Measurements from ENCODE around the gene MPZL3.

The MPZL3 gene

DNA sequence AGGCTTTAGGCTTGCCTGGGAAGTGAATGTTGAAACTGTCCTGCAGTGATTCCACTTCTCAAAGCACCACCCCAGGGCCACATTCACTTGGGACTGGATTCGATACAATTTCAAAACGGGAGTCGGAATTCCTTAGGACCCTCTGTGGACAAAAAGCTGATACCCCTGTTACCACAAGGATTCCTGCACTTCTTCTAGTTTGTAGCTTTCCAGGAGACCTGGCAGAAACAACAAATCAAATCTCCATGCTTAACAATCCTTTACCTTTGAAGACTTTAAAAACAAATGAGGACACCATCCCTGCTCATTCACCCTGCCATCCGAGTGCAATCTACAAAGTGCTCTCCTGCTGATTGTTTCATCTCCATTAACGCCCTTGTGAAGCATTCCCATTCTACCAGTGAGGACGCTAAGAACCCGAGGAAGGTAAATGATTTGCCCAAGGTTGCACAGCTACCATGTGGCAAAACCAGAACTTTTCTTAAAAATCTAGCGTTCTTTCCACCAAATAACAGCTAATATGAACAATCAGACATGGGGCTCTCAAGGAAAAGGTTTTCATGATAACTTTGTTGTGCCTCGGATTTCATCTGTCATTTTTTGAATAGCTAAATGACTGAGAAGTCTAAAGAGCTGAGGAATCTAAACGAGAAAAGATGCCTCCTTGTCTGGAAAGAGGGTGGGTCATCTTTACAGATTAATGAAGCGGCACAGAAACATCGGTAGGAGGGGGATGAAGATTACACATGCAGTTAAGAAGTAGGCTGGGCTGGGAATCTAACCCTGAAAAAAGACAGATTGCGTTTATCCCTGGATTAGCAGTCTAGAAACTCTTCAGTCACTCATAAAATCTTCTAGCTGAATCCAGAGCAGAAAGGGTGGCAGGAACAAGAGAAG lies 12.7 kb upstream of the MPZL3 start:
- no peak for DNase-seq (ENCODE audit: low read depth in 3 of 3)

DNA sequence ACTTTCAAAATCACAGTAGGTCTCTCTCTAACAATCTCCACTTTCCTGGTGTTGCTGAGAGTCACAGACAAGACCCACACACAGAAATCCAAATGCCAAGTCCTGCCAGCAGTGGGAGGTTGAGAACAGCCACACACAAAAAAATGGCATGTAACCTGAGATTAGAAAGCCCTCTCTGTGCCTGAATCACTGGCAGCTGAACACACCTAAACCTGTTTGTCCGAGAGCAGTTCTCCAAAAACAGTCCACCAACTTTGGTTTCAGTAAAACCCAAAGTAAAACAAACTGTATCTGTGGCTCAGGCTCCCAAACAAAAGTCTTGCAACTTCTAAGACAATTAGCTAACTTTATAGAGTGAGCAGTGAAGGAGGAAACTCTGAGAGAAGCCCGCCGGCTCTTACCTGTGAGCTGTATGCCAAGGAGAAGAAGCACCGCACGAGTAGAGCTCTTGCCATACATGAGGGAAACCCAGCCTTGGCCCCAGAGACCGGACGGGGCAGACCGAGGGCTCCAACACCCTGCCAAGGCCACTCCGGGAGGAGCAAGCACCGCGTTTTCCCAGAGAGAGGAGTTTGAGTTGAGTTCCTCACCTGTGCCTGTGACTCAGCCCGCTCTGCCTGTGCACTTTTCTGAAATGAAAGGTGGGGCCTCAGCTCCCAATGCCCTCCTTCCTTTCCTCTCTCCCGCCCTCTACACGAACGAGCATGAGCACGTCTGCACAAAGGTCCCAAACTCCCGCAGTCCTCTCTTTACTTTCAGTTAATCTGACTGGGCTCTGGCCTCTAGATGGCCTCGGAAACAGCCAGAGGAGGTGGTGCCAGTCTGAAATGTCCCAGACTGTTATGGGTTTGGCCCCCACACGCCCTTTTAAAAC lies 11.8 kb upstream of the MPZL3 start, which contains the start of gene MPZL2:
Gene MPZL2, minus strand, starts transcription at position 603 of the 874 bp plus-strand sequence. Its CDS starts 144 bp downstream, at position 459.
- DNase-seq (ENCODE audit: low read depth in 3 of 3): no peak

DNA sequence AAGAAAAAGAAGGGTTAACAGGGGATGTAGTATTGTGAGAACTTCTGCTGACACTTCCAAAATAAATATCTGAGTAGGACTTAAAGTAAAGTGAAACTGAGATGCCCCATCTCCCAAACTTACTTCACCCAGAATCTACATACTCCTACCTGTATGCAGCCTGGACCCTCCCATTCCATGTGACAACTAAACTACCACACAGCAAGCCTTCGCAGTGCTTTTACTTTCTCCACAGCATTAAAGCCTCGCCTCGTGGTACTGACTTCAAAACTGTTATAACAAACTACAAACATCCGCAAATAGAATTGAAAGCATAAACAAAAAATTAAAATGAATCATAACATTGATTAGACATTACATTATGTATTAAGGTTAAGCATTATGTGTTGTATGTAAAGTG lies 10.9 kb upstream of the MPZL3 start:
- no peak for DNase-seq (ENCODE audit: low read depth in 3 of 3)

DNA sequence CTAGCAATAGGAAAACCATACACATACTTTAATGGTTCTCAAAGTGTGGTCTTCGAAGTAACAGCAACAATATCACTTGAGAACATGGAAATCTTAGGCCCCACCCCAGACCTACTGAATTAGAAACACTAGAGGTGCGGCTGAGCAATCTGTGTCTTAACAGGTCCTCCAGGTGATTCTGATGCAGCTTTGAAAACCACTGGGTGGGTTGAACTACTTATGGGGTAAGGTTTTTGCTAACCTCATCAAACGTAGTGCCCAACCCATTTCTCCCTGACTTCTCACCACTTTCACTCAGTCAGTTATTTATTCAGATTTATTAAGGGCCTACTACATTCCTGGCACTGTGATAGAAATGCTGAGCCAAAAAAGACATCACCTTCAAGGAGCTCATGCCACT lies 8.2 kb upstream of the MPZL3 start:
- no peak for DNase-seq (ENCODE audit: low read depth in 3 of 3)

DNA sequence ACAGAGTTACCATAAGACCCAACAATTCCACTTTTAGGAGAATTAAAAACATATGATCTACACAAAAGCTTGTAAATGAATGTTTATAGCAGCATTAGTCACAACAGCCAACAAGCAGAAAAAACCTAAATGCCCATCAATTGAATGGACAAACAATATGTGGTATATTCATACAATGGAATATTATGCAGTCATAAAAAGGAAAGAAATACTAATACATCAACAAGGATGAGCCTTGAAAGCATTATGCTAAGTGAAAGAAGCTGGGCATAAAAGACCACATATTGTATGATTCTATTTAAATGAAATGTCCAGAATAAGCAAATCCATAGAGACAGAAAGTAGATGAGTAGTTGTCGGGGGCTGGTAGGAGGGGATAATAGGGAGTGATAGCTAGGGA lies 7.0 kb upstream of the MPZL3 start:
- no peak for DNase-seq (ENCODE audit: low read depth in 3 of 3)

DNA sequence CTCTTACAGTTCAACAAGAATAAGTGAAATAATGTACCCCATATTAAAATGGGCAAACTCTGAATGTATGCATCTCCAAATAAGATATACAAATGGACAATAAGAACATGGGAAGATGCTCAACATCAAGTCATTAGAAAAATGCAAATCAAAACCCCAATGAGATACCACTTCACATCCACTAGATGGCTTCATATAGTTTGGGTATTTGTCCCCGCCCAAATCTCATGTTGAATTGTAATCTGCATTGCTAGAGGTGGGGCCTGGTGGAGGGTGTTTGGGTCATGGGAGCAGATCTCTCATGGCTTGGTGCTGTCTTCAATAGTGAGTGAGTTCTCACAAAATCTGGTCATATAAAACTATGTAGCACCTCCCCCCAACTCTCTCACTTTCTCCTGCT lies 6.2 kb upstream of the MPZL3 start:
- no peak for DNase-seq (ENCODE audit: low read depth in 3 of 3)

DNA sequence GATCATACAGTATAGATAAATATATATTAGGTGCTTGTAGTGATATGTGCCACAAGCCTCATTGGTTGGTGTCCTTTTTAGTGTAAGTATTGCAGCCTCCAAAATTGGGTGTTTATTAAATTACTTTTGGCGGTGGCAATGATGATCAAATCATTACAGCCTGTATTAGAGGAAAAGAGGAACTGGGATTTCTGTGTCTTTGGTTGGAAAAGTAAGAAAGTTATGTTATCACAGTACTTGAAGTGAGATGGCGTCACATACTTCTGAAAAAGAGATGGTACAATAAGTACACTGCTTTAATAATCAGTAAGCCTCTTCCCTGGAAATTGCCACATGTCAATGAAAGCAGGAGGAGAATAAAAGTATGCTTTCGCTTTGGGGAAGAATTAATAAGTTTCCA lies 523 bp upstream of the MPZL3 start:
- no peak for DNase-seq (ENCODE audit: low read depth in 3 of 3)

DNA sequence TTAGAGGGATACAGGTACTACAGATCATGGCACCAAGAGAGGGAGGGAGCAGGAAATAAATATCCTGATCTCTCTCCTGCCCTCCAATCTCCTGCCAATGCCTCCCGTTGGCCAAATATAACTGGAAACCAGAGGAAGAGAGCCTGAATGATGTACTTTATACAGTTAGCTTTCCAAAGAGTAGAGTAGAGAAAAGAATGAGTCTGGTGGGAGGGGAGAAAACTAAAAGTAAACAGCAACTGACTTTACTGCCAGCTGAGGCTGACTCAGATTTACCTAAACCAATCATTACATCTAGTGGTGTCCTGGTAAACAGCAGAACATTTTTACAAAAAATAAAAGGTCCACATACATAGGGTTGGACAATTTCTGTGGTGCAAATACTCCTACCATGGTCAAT lies 5.1 kb downstream of the MPZL3 start:
- DNase-seq (ENCODE audit: low read depth in 3 of 3): no peak

DNA sequence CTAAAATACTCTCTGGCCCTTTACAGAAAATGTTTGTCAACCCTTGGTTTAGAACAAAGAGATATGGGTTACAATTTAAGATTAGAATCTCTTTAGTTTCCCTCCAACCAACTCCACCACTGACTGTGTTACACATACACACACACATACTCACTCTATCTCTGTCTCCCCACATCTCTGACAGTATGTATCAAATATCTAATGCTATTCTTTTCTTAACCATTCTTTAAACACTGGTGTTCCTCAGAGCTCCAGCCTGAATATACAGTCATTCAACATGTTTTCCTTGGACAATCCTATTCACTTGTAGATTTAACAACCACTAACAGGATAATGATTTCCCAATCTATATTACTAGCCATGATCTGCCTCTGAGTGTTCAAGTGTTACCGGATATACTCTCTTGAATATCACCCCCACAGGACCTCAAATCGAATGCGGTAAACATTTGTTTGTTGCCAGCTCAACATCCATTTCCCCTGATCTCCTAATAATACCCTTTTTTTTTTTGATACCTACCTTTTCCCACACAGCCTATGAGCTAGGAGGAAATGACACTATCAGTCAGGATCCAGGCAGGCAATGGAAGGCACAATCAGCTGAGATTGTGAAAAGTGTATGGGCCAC lies 6.1 kb downstream of the MPZL3 start:
- no peak for DNase-seq (ENCODE audit: low read depth in 3 of 3)

DNA sequence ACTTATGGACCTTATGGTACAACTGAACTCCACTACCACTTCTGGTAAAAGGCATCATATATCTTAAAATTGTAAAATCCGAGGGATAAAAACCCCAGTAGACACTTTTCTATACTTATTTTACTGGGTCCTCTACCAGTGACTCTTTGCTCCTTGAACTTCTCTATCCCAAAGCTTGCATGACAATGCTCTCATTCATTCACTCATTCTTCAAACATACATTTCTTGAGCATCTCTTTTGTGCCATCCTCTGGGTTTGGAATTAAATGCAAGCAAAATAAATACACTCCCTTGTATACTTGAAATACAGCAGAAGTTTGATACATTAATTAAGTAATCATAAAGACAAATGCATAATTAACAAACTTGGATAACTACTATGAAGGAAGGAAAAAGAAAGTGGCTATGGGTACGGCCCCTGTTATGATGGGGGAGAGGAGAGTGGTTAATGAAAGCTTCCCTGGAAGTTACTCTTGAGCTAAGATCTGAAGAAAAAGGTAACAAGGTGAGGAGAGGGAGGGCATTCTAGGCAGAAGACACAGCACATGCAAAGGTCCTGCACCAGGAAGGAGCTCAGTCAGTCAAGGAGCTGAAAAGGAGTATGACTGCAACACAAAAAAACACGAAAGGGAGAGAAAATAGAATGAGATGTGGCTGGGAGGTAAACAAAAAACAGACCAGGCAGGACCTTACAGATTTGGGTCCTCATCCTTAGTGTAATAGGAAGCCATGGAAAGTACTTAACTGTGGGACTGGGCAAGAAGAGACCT lies 8.0 kb downstream of the MPZL3 start:
- DNase-seq (ENCODE audit: low read depth in 3 of 3): no peak

DNA sequence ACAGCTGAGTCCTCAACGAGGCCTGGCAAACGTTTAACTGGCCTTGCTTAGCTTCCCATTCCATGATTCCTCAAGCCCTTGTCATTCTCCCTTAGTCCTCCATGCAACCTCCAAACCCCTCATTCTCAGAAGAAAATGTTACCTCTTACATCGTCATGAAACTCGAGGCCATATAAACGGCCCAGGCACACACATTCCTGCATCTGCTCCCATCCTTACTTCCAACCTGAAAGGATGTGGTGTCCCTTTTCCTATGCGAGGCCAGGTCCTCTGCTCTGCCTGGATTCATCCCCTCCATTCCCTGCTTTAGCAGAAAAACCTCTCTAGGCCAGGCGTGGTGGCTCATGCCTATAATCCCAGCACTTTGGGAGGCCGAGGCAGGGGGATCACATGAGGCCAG lies 9.0 kb downstream of the MPZL3 start:
- DNase-seq (ENCODE audit: low read depth in 3 of 3): no peak

DNA sequence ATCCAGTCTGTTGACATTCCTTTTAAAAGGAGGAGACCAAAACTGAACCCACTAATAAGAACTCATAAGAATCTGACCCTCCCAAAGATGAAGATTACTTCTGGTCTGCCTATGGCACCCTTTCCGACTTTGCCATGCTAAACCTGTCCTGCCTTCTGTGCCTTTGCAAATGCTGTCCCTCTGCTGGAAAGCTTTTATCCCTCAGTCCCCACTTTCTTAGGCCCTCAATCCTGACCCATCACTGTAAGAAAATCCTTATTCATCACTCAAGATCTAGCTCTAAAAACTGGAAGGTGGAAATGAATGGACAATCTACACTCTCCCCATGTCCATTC lies 10.4 kb downstream of the MPZL3 start:
- no peak for DNase-seq (ENCODE audit: low read depth in 3 of 3)

DNA sequence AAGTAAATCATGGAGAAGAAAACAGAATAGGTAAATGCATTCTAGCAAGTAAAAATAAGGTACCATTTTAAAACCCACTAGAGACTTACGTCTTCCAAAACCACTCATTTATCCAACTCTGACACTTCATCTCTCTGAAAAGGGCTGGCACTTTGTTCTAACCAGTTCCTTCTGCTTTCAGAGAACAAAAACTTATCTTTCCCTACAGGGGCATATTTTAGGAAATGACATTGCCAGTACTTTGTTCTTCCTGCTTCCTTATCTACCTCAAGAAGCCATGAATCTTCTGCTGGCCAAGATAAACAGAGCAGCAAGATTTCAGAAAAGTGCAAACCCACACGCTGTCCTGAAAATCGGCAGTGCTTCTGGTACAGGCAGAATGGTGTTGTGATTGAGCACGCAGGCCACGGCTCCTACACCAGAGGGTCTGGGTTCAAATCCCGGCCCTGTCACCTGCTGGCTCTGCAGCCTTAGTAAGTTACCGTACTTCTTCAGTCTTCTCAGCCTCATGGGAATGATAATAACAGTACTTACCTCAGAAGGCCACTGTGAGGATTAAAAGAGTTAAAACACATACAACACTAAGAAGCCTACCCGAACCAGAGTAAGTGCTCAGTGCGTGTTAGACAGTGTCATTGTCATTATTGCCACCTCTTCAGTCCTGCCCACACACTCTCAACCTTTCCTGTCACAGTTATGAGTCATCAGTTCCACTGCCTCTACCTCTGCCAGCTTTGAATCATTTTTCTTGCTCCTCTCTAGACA lies 11.0 kb downstream of the MPZL3 start:
- DNase-seq (ENCODE audit: low read depth in 3 of 3): peak in 2 of 3 experiments; percentile 48 to 56

DNA sequence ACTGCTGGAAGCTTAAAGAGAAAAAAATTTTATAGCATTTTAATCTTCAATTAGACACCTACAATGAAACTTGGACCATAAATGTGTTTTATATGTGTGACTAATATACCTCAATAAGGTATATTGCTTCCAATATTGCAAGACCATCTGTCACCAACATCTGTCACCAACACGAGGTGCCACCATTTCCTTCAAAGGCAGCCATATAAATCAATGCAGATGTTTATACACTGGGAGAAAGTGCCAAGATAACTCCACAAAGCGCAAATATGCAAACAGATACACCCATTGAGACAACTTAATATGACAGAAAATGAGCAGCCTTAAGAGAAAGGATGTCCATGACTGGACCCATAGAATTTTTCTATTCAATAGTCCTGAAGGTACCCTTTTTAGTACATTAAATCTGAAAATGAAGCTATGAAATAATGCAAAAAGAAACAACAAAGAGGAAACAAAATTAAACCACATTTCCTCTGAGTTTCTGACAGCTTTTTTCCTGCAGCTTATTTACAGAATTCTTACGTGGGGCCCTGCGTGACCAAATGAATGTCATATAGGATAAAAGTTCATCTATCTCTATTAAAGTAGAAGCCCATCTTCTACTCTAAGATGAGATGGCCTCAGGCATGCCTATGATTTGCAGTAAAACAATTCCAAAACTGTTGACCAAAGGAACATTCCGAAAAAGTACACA lies 12.5 kb downstream of the MPZL3 start:
- no peak for DNase-seq (ENCODE audit: low read depth in 3 of 3)

DNA sequence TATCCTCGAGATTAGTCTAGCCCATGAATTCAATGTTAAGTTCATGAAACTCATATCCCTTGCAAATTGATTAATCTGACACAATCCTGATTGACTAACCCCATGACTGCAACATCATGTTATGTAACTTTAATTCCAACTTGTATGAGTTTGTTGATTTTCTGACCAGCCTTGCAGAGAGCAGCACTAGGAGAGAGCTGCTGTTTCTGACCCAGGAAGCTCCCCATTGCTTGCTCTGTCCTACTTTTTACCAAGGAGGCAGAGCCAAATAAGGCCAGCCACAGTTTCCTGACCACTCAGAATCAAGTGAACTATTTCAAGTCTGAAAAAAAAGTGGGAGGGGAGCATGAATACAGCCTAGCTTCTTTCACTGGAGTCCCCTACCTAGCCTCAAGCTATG lies 13.2 kb downstream of the MPZL3 start:
- DNase-seq (ENCODE audit: low read depth in 3 of 3): no peak

DNA sequence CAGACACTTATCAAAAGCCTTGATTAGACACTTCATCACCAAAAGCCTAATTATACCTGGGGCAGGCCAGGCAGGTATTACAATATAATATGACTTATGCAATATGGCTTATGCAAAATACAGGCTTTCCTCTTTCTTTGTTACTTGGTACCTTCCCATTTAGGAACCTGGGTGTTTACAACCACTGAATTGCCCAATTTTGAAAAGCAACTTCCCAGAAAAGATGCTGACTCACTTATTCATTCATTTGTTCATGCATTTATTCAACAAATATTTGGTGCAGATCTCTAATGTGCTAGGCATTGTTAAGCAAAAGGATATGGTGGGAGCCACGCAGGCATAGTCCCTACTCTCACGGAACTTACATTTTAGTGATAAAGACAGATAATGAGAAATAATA lies 13.7 kb downstream of the MPZL3 start:
- DNase-seq (ENCODE audit: low read depth in 3 of 3): no peak

DNA sequence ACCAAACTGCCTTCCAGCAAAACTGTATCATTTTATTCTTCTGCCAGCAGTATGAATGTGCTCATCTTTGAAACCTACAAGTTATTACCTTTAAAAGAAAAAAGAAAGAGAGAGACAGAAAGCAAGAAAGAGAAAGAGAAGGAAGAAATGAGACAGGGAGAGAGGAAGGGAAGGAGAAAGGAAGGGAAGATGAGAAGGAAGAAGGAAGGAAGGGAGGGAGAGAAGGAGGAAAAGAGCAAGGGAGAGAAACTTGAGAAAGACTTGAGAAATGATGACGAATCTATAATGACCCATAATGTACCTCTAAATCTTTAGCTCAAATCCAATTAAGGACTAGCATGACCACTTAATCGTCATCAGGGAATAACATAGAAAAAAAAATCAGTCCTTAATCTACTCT lies 16.0 kb downstream of the MPZL3 start:
- no peak for DNase-seq (ENCODE audit: low read depth in 3 of 3)

DNA sequence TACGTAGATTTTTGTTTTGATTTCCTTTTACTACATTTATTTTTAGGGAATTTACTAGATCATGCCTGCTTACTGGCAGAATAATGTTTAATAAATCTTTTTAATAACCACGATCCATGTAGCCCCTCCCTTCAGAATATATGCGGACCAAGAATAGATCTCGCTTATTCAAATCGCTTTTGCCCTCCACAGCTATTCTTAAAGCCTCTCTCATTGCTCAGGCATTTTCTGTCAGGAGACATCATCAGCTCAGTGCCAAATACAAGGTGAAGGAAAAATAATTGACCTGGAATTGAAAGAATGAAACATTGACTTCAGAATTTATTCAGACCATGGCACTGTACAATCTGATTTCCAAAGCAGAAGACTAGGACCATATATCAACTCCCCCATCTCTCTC lies 17.3 kb downstream of the MPZL3 start:
- DNase-seq (ENCODE audit: low read depth in 3 of 3): no peak

DNA sequence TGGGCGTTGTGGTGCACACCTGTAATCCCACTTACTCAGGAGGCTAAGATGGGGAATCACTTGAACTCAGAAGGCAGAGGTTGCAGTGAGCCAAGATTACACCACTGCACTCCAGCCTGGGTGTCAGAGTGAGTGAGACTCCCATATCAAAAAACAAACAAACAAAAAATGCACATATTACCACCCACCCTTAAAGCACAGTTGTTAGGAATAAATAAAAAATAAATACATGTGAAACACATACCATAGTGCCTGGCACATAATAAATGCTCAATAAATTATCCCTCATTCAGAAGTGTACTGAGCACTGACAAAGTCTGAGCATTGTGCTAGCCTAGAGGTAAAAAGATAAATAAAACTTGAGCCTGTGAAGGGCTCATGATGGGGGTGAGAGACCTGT lies 18.3 kb downstream of the MPZL3 start:
- no peak for DNase-seq (ENCODE audit: low read depth in 3 of 3)

DNA sequence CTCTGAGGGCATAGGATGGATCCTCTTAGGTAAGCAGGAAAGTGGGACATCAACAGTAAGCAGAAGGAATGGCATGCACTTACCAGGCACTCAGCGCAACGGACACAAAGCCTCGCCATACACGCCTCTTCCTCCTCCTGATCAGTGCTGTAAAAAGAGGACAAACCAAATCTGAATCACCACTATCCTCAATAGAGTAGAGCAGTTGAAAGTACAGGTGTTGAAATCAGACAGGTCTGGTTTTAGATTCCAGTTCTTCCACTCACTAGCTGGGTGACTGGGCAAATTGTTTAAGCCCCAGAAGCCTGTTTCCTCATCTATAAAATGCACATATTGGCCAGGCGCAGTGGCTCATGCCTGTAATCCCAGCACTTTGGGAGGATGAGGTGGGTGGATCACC lies 18.8 kb downstream of the MPZL3 start:
- DNase-seq (ENCODE audit: low read depth in 3 of 3): no peak

Data from stimulated activated CD4-positive, alpha-beta T cell treated with anti-CD3 and anti-CD28 coated beads, TNF-alpha, amount 100 ng/mL, for 4 hours (primary cell).